ENCODE results near the gene SLC49A4. TPM values are rescaled to one million over a fixed set of nuclear protein-coding genes. Genes with fewer than 3 reads are reported as not detected.

Gene SLC49A4
- polyA plus RNA-seq, 1 of the 3 experiments (the other 2 are of a cell fraction), result 6.4 TPM

- Histone ChIP-seq H3K27me3 (ENCODE audit: insufficient read depth) (no peaks in the 10 kb centered on the region), H3K36me3 (replicated peaks in 1 of 2; ENCODE audit: control insufficient read depth in 1 of 2, insufficient read depth in 2 of 2, low read length in 1 of 2) (peaks cover 3 to 10% of the 10 kb centered on the region in 2 experiments), H3K4me1 (ENCODE audit: control insufficient read depth in 1 of 2, insufficient read depth in 2 of 2, low read depth in 1 of 2, low read length in 1 of 2) (no peaks in the 10 kb centered on the region), H2AFZ (ENCODE audit: low read depth) (no peak overlapping the region), H3K4me2 (no peak overlapping the region), H3K27ac (ENCODE audit: low read depth in 2 of 2, low read length in 1 of 2) (no peak overlapping the region), H3F3A (replicated peaks; ENCODE audit: insufficient read depth) (no peaks in the 10 kb centered on the region), H3K9me2 (no peaks in the 10 kb centered on the region), H4K20me1 (ENCODE audit: insufficient read depth) (no peaks in the 10 kb centered on the region), H3K9me3 (no peaks in the 10 kb centered on the region), H3K9ac (no peak overlapping the region), H3K4me3 (ENCODE audit: low read depth in 2 of 2, low read length in 1 of 2) (no peak overlapping the region), H3K79me2 (ENCODE audit: insufficient read depth) (no peaks in the 10 kb centered on the region)
- 93% methylated on average over 5 of the region's 5 CpGs for WGBS (ENCODE audit: low lambda C conversion rate)
- DNase-seq, result no peak
- POLR2A ChIA-PET, result no interaction called here
- CTCF ChIA-PET, result interaction anchor here (0.8 to 1.4 kb wide), 3 partner anchors 10 to 172 kb away, joined by 3 read pairs; no protein-coding TSS in a partner anchor
- TF ChIP-seq YY1 (IDR thresholded peaks at IDR 0.05; ENCODE audit: low read depth) (no peak), FOSL2 (IDR thresholded peaks at IDR 0.05; ENCODE audit: borderline replicate concordance, low read depth) (no peak), RAD21 (IDR thresholded peaks at IDR 0.05; ENCODE audit: low read length) (no peak), MEF2A (IDR thresholded peaks at IDR 0.05; ENCODE audit: borderline replicate concordance, low read depth) (no peak), POLR2AphosphoS5 (IDR thresholded peaks at IDR 0.05; ENCODE audit: low read depth, low read length) (no peak), USF1 (IDR thresholded peaks at IDR 0.05; ENCODE audit: borderline replicate concordance, low read depth) (no peak), FOXJ3 (CRISPR knock-in tag; IDR thresholded peaks at IDR 0.05) (no peak), TEAD4 (IDR thresholded peaks at IDR 0.05; ENCODE audit: borderline replicate concordance, insufficient read depth) (no peak), MXI1 (IDR thresholded peaks at IDR 0.05; ENCODE audit: low read depth, low read length) (no peak), SIN3A (IDR thresholded peaks at IDR 0.05; ENCODE audit: borderline replicate concordance, low read depth, low read length) (no peak), FOXM1 (IDR thresholded peaks at IDR 0.05; ENCODE audit: low read depth) (no peak)
These were observed 24.2 kb upstream of the SLC49A4 start for GRCh38 chr3:122770521-122771202.

- H3K4me3 ChIP-seq (ENCODE audit: low read depth in 2 of 2, low read length in 1 of 2), result no peak overlapping the region
- no peaks in the 10 kb centered on the region for H3K9me3 ChIP-seq
- H3K36me3 ChIP-seq (replicated peaks in 1 of 2; ENCODE audit: control insufficient read depth in 1 of 2, insufficient read depth in 2 of 2, low read length in 1 of 2), result peaks cover 6 to 7% of the 10 kb centered on the region in 2 experiments
- 92% methylated on average over 1 of the region's 1 CpG for WGBS (ENCODE audit: low lambda C conversion rate)
- no peaks in the 10 kb centered on the region for H3K79me2 ChIP-seq (ENCODE audit: insufficient read depth)
- POLR2A ChIA-PET, result no interaction called here
- no peaks in the 10 kb centered on the region for H3K4me1 ChIP-seq (ENCODE audit: control insufficient read depth in 1 of 2, insufficient read depth in 2 of 2, low read depth in 1 of 2, low read length in 1 of 2)
- H3K4me2 ChIP-seq, result no peak overlapping the region
- H4K20me1 ChIP-seq (ENCODE audit: insufficient read depth), result no peaks in the 10 kb centered on the region
- CTCF ChIA-PET, result interaction anchor here (1.2 kb wide), 1 partner anchor 18 kb away, joined by 4 read pairs; no protein-coding TSS in a partner anchor
- no peak overlapping the region for H3K9ac ChIP-seq
- no peak overlapping the region for H3K27ac ChIP-seq (ENCODE audit: low read depth in 2 of 2, low read length in 1 of 2)
- H3F3A ChIP-seq (replicated peaks; ENCODE audit: insufficient read depth), result no peaks in the 10 kb centered on the region
- no peak overlapping the region for H2AFZ ChIP-seq (ENCODE audit: low read depth)
- DNase-seq, result no peak
- H3K9me2 ChIP-seq, result no peaks in the 10 kb centered on the region
- no peaks in the 10 kb centered on the region for H3K27me3 ChIP-seq (ENCODE audit: insufficient read depth)
- no peak for TF ChIP-seq TEAD4 (IDR thresholded peaks at IDR 0.05; ENCODE audit: borderline replicate concordance, insufficient read depth)
- TF ChIP-seq EZH2phosphoT487 (IDR thresholded peaks at IDR 0.05; ENCODE audit: borderline replicate concordance, low read depth), result no peak
- no peak for TF ChIP-seq RCOR1 (IDR thresholded peaks at IDR 0.05; ENCODE audit: low read length)
- TF ChIP-seq FOSL2 (IDR thresholded peaks at IDR 0.05; ENCODE audit: borderline replicate concordance, low read depth), result no peak
- TF ChIP-seq EP300 (IDR thresholded peaks at IDR 0.05; ENCODE audit: borderline replicate concordance in 1 of 2, low read depth in 1 of 2, low read length in 1 of 2), result no peak
- TF ChIP-seq MEF2A (IDR thresholded peaks at IDR 0.05; ENCODE audit: borderline replicate concordance, low read depth), result no peak
- no peak for TF ChIP-seq TCF12 (IDR thresholded peaks at IDR 0.05)
- TF ChIP-seq CHD2 (IDR thresholded peaks at IDR 0.05; ENCODE audit: low read length, partially characterized antibody), result no peak
- TF ChIP-seq GABPA (IDR thresholded peaks at IDR 0.05; ENCODE audit: low read depth), result no peak
- TF ChIP-seq SMC3 (IDR thresholded peaks at IDR 0.05; ENCODE audit: low read depth, low read length), result no peak
- TF ChIP-seq REST (IDR thresholded peaks at IDR 0.05; ENCODE audit: low read depth, low read length), result no peak
- TF ChIP-seq RAD21 (IDR thresholded peaks at IDR 0.05; ENCODE audit: low read length), result no peak
- TF ChIP-seq RXRA (IDR thresholded peaks at IDR 0.05; ENCODE audit: borderline replicate concordance, low read depth), result no peak
- no peak for TF ChIP-seq TAF1 (IDR thresholded peaks at IDR 0.05; ENCODE audit: borderline replicate concordance, low read depth, low read length)
- TF ChIP-seq USF2 (IDR thresholded peaks at IDR 0.05; ENCODE audit: borderline replicate concordance, low read depth, low read length), result no peak
These were observed 22.0 kb upstream of the SLC49A4 start for GRCh38 chr3:122772827-122773226.

Data from SK-N-SH (cell line).